LoVo (cell line): ENCODE results near the gene HEATR5A.
"Not testable (repeated sequence)": the region's sequence is repeated elsewhere in the genome, so short reads cannot be mapped to it uniquely, and the experiment has no call there.

Experiments used
- DNase-seq: peaks from one replicate; pipeline ENCODE4 v3.0.0-alpha.2; 2016; ENCODE audit warnings: low spot score

Gene HEATR5A

DNA sequence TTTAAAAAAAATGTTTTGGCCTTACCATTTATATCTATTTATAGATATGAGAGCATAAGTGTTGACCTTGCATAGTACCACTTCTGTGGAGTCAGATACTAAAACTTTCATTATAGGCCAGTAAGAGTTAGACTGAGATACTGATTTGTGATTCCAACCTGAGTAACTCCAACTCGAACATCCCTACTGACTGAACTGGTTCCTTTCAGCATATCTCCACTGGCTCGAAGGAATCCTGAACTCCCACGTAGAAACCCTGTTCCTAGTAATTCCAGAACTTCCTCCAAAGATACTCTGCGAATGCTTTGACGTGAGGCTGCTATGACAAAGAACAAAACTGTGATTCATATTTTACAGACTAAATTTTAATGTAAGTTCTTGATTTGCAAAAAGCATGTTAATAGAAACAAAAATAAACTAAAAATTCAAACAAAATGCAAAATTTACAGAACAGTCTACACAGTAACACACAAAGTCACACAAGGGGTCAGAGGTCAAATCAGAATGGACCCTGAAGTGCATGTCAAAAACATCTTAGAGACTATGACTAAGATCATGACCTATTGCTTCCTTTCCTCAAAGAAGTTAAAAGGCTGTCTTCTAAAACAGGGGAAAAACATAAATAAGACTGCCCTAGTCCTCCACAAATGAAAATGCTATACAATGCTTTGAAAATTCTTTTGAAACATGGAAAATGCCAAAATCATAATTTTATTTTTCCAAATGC, 31.5 kb downstream of the HEATR5A start:
- no peak for DNase-seq

DNA sequence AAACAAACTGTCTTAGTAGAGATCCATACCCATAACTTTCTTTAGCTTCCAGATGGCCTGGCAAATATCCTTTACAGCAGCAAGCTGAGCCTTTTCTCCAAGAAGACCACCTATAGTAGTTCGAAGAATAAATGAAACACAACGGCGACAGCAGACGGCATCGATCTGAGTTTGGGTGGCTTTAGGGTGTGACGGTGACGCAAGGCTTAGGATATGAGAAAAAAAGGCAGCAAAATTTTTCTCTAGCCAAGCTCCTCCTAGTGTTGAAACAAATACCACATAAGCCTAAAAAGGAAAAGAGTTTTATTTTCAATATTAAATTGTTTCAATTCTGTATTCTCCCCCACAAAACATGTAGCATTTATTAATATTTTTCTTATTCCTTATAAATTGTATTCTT, 33.3 kb downstream of the HEATR5A start:
- DNase-seq, result no peak

GRCh38 chr14:31386271-31386670, 34.1 kb downstream of the HEATR5A start:
- no peak for DNase-seq

GRCh38 chr14:31382221-31382620, 38.1 kb downstream of the HEATR5A start:
- no peak for DNase-seq

- no peak for DNase-seq
Measured at GRCh38 chr14:31380106-31380505, 40.2 kb downstream of the HEATR5A start.

- DNase-seq, result not testable (repeated sequence)
Measured at GRCh38 chr14:31379125-31379947, 41.0 kb downstream of the HEATR5A start.

- DNase-seq, result no peak
Measured at GRCh38 chr14:31377433-31377832, 42.9 kb downstream of the HEATR5A start.

GRCh38 chr14:31371646-31372045, 48.7 kb downstream of the HEATR5A start:
- DNase-seq, result no peak

DNA sequence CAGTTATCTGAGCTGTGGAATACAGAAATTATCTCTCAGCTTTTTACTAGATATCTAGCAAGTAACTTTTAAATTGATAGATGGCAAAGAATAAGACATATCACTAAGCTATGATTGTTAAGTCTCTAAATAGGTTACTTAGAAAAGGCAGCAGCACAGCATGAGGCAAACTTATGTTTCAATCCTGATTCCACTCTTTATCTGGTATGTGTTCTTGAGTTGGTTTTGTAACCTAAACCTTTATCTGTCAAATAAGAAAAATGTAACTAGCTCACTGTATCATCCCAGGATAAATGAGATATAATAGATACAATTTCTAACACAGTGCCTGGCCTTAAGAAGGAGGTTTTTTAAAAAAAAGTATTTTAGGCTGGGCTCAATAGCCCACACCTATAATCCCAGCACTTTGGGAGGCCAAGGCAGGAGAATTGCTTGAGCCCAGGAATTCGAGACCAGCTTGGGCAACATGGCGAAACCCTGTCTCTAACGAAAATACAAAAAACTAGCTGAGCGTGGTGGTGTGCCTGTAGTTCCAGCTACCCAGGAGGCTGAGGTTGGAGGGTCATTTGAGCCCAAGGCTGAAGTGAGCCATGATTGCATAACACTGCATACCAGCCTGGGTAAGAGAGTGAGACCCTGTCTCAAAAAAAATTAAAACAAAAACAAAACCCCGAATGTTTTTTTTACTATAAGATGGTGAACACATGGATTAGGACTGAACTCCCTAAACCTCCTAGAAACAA, 56.8 kb downstream of the HEATR5A start:
- DNase-seq, result no peak

DNA sequence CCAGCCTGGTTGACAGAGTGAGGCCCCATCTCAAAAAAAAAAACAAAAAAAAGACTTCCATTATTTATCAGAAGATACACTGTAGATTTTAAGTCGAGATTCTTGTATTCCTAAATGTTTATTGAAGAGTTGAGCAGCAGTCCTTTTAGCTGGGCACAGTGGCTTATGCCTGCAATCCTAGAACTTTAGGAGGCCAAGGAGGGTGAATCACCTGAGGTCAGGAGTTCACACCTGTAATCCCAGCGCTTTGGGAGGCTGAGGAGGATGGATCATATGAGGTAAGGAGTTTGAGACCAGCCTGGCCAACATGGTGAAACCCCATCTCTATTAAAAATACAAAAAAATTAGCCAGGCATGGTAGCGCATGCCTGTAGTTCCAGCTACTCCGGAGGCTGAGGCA, 57.6 kb downstream of the HEATR5A start:
- DNase-seq, result no peak

GRCh38 chr14:31361761-31362160, 58.6 kb downstream of the HEATR5A start:
- not testable (repeated sequence) for DNase-seq

- DNase-seq, result no peak
Measured at GRCh38 chr14:31360919-31361662, 59.3 kb downstream of the HEATR5A start.

GRCh38 chr14:31357279-31357678, 63.1 kb downstream of the HEATR5A start:
- no peak for DNase-seq

DNA sequence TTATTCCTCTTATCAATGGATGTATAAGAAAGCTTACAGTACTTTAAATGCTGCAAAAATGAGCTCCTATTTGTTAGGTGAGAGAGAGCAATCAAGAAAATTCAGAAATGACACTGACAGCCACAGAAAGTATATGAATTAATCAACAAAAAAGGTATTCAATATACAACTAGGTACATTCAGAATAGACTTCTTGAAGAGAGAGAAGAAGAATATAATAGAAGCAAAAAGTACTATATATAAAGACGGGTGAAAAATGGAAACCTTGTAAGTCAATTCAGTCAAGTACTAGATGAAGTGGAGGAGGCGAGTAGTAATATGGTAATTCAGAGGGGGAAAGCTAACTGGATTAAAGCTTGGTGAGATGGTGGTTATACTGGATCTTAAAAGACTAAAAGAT, 74.3 kb downstream of the HEATR5A start:
- DNase-seq, result no peak

DNA sequence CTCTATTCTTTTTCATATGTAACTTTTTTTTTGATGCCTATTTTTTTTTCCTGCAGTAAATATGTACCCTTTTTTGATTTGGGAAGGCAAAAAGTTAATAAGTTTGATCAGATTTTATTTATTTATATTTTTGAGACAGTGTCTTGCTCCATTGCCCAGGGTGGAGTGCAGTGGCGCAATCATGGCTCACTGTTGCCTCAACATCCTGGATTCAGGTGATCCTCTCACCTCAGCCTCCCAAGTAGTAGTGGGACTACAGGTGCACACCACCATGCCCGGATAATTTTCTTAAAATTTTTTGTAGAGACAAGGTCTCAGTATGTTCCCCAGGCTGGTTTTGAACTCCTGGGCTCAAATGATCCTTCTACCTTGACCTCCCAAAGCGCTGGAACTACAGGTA, 79.1 kb downstream of the HEATR5A start:
- no peak for DNase-seq

DNA sequence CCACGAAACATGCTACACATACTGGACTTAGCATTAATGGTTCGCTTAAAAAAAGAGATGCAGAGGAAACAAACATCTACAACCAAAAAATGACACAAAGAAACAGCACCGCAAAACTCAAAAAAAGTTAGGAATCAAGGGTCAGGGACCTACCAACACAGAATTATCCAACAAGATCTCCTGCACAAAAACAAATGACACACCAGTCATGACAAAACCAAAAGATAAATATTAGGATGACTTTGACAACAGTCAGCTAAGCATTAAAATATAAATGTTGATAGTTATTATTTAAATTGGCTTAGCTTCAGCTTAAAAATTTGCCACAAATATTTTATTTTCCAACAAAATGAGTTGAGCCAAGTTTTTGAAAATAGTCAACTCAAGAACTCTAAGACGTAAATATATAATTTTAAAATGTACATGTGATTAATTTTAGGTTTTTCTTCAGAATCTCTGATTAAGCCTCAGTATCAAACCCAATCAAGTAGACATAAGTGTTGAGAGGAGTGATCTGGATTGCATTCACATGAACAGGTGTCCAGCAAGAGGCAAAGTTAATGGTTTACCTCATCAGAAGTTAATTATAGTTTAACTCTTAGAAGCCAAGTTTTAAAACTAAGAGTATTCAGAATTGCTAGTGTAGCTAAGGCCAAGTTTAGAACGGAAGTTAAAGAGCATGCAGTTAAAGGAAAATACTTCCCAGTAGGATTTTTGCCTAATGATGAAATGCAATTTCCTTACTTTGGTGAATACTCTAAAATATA, 79.9 kb downstream of the HEATR5A start:
- DNase-seq, result no peak

DNA sequence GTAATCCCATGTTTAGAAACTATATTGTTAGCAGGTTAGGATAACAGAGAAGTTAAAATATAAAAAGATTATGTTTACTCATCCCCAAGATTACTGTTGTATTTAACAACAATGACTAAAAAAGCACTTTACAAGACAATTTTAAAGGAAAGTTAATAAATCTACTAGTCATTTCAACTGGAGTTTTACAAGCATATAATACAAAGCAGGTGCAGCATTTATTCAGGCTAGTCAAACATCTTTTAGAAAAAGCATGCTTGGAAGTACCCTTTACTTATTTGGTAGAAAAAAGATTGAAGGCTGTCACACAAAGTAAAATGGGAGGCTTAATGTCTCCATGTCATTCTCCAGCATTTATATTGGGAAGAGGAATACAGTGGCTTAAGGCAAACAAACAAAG, 80.6 kb downstream of the HEATR5A start:
- DNase-seq, result no peak

- DNase-seq, result no peak
Measured at GRCh38 chr14:31337331-31337730, 83.0 kb downstream of the HEATR5A start.

DNA sequence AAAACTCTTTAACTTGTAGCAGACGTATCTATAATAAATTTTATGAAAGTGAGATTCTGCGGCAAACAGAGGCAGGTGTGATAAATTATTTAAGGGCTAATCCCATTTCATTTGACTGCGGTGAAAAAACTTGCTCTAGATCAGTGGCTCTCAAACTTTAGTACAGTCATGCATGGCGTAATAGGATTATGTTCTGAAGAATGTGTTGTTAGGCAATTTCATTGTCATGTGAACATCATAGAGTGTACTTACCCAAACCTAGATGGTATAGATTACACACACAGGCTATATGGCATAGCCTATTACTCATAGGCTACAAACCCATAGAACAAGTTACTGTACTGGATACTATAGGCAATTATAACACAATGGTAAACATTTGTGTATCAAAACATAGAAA, 83.7 kb downstream of the HEATR5A start:
- DNase-seq, result no peak

DNA sequence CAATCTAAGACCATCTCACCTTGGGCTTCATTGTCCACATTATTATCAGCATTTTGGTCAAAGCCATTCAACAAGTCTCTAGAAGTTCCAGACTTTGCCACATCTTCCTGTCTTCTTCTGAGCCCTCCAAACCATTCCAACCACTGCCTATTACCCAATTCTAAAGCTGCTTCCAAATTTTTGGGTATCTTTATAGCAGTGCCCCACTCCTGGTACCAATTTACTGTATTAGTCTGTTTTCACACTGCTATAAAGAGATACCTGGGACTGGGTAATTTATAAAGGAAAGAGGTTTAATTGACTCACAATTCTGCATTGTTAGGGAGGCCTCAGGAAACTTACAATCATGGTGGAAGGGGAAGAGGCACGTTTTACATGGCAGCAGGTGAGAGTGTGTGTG, 89.0 kb downstream of the HEATR5A start:
- not testable (repeated sequence) for DNase-seq

GRCh38 chr14:31329876-31330521, 90.4 kb downstream of the HEATR5A start:
- DNase-seq, result not testable (repeated sequence)
